Osteocyte (in vitro differentiated cells): ENCODE measurements around the gene HIVEP3. TPM values are rescaled to one million over a fixed set of nuclear protein-coding genes. Genes with fewer than 3 reads are reported as not detected.

Source experiments
- DNase-seq: peaks from one replicate; pipeline ENCODE4 v3.0.0; 2021; ENCODE audit warnings: mixed read lengths; ENCODE audit not compliant: unreplicated experiment; ENCODE audit errors: extremely low spot score
- H3K27ac Mint-ChIP-seq: one replicate; pipeline ENCODE4 v1.8.0; 2021; ENCODE audit warnings: mild to moderate bottlenecking, mixed read lengths; ENCODE audit not compliant: unreplicated experiment
- H3K27me3 Mint-ChIP-seq: one replicate; pipeline ENCODE4 v1.8.0; 2021; ENCODE audit warnings: mixed read lengths; ENCODE audit not compliant: unreplicated experiment
- H3K36me3 Mint-ChIP-seq: one replicate; pipeline ENCODE4 v1.8.0; 2021; ENCODE audit warnings: mixed read lengths; ENCODE audit not compliant: unreplicated experiment
- H3K4me1 Mint-ChIP-seq: one replicate; pipeline ENCODE4 v1.8.0; 2021; ENCODE audit warnings: mixed read lengths; ENCODE audit not compliant: unreplicated experiment
- H3K4me3 Mint-ChIP-seq: one replicate; pipeline ENCODE4 v1.8.0; 2021; ENCODE audit warnings: mild to moderate bottlenecking, moderate library complexity, mixed read lengths; ENCODE audit not compliant: unreplicated experiment
- H3K9me3 Mint-ChIP-seq: one replicate; pipeline ENCODE4 v1.8.0; 2021; ENCODE audit warnings: mixed read lengths; ENCODE audit not compliant: unreplicated experiment
- total RNA-seq: library from RNA; stranded (reverse); gene quantifications from 2 replicates; pipeline ENCODE4 v1.2.1, GENCODE V29; 2021
- TF ChIP-seq, protein P1 (sequence below): fragments of 200-600 bp; sonication (generic); IDR thresholded peaks from 2 replicates; pipeline ENCODE4 v1.5.0; 2021; ENCODE audit warnings: antibody characterized with exemption, mild to moderate bottlenecking, moderate library complexity

The HIVEP3 gene
- total RNA-seq, 1 donor from 2014 or later = 0.97 TPM

DNA sequence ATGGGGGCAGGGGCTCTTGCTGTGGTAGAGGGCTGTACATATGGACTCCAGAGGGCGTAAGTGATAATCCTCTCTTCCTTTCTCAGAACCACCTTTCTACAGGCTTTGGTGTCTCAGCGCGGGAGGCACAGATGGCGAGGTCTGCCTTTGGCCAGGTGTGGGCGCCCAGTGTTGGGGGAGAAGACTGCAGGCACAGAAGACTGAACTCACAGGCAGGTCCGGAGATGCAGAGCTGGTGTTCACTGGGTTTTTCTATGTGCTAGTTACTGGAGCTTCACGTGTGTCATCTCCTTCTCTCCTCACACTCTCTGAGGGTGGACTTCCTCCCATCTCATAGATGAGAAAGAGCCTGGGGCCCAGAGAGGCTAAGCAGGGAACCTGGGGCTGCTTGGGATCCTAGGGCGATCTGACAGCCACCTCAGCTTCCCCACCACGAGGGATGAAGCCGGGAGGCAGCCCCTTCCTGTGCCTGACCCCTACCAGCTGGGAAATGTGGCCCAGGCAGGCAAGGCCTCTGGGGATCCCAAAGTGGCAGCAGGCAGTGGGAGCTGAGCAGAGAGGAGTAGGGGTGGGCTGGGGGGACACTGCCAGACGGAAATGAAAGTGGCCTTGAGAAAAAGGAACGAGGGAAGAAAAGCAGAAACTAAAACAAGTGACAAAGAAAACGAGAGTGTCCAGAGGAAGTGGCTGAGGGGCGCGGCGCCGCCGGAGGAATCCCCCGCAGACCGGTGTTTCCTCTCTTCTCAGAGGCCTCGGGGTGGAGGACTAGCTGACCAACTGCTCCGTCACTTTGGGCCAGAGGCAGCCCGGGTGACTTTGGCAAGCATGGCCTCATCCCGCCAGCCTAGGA is 191.6 kb downstream of the HIVEP3 start:
- Mint-ChIP-seq H3K27ac (no peak overlapping the region), H3K36me3 (no peaks in the 10 kb centered on the region), H3K4me3 (no peak overlapping the region), H3K9me3 (no peaks in the 10 kb centered on the region), H3K4me1 (peaks cover 12% of the 10 kb centered on the region), H3K27me3 (no peaks in the 10 kb centered on the region)
- DNase-seq = no peak
- TF ChIP-seq, protein P1, sequence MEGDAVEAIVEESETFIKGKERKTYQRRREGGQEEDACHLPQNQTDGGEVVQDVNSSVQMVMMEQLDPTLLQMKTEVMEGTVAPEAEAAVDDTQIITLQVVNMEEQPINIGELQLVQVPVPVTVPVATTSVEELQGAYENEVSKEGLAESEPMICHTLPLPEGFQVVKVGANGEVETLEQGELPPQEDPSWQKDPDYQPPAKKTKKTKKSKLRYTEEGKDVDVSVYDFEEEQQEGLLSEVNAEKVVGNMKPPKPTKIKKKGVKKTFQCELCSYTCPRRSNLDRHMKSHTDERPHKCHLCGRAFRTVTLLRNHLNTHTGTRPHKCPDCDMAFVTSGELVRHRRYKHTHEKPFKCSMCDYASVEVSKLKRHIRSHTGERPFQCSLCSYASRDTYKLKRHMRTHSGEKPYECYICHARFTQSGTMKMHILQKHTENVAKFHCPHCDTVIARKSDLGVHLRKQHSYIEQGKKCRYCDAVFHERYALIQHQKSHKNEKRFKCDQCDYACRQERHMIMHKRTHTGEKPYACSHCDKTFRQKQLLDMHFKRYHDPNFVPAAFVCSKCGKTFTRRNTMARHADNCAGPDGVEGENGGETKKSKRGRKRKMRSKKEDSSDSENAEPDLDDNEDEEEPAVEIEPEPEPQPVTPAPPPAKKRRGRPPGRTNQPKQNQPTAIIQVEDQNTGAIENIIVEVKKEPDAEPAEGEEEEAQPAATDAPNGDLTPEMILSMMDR = no peak

DNA sequence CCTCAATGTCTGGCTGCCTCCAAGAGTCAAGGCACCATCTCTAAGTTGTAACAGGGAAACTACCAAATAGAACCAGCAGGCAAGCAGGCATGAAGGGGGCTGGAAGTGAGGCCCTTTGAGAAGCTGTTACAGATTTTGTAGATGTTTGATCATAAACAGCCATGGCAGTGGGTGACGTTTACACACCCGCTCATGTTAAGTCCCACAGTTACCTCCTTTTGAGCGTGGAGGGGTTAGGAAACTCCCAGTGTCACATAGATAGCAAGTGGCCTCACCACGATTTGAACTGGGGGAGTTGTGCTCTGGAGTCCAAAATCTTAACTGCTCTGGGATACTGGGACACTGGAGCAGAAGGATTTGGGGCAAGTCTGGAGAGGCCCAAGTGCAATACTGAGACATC is 192.4 kb downstream of the HIVEP3 start:
- DNase-seq = no peak
- Mint-ChIP-seq H3K4me1 (peaks cover 12% of the 10 kb centered on the region), H3K4me3 (no peak overlapping the region), H3K9me3 (no peaks in the 10 kb centered on the region), H3K36me3 (no peaks in the 10 kb centered on the region), H3K27me3 (no peaks in the 10 kb centered on the region), H3K27ac (no peak overlapping the region)
- TF ChIP-seq, protein P1 = no peak

DNA sequence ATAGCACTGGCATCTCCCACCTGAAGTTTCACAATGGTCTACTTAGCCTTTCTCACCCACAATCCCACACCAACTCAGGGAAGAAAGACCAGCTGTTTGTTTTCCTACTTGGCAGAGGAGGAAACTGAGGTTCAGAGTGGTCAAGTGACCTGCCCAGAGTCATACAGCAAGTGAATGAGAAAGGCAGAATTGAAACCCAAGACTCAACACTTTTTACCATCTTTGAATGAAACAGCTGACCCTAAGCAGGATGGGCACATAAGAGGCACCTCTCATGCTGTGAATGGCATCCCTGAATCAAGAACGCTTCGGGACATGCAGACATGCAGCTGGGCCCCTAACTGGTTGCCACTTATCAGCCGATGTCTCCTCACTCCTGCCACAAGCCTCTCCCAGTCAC is 193.8 kb downstream of the HIVEP3 start:
- Mint-ChIP-seq H3K4me1 (peaks cover 12% of the 10 kb centered on the region), H3K36me3 (no peaks in the 10 kb centered on the region), H3K4me3 (no peak overlapping the region), H3K27ac (no peak overlapping the region), H3K9me3 (no peaks in the 10 kb centered on the region), H3K27me3 (no peaks in the 10 kb centered on the region)
- DNase-seq = no peak
- TF ChIP-seq, protein P1 = no peak

DNA sequence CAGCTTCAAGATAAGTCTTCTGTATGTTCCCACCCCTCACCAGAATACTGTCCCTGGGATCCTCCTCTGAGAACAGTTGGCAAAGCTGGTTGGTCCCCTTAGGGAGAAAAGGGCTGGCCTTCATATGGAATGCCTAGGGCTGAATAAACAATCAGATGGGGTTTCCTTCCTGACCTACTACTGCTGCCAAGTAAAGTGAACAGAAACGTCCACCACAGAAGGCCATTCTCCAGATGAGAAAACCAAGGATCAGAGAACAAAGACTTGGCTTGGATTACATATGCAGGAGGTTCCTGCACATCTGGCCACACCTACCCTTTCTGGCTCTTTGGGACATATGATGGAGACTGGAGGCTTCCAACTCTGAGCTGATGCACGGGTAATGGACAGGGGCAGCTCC is 194.5 kb downstream of the HIVEP3 start:
- TF ChIP-seq, protein P1 = no peak
- no peaks in the 10 kb centered on the region for H3K27me3 Mint-ChIP-seq
- H3K36me3 Mint-ChIP-seq = no peaks in the 10 kb centered on the region
- no peak overlapping the region for H3K4me3 Mint-ChIP-seq
- no peak overlapping the region for H3K27ac Mint-ChIP-seq
- no peak for DNase-seq
- no peaks in the 10 kb centered on the region for H3K9me3 Mint-ChIP-seq
- H3K4me1 Mint-ChIP-seq = peaks cover 12% of the 10 kb centered on the region

DNA sequence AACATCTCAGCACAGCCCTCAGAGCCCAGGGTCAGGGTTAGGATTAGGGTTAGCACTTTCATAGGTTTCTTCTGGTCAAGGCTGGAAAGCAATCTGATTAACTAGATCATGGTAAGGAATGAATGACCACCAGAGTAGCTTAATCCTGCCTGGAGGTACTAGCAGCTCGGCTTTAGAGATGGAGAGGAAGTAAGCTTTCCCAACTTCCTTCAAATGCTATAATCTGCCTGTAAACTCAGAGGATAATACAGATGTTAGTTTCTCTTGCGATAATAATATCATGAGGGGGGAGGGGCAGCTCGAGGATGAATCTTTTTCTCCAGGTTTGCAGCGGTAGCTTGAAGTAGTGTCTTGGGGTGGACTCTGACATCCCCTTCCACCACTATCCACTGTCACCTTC is 194.9 kb downstream of the HIVEP3 start:
- Mint-ChIP-seq H3K4me1 (peaks cover 12% of the 10 kb centered on the region), H3K9me3 (no peaks in the 10 kb centered on the region), H3K36me3 (no peaks in the 10 kb centered on the region), H3K4me3 (no peak overlapping the region), H3K27me3 (no peaks in the 10 kb centered on the region), H3K27ac (no peak overlapping the region)
- no peak for DNase-seq
- TF ChIP-seq, protein P1 = no peak
